Loucy (cell line): ENCODE data around the gene SDK1.

Experiments used
- H2AFZ ChIP-seq: fragments of 200-600 bp; sonication (generic); 2 replicates; pipeline ENCODE4 v1.6.0; 2016; ENCODE audit warnings: antibody characterized with exemption, mild to moderate bottlenecking, low read length, moderate library complexity
- H3F3A ChIP-seq: fragments of 200-600 bp; 2 replicates; pipeline ENCODE4 v1.6.0; 2016; ENCODE audit warnings: antibody characterized with exemption, low read depth, mild to moderate bottlenecking
- H3K27me3 ChIP-seq: fragments of 200-600 bp; sonication (generic); 2 replicates; pipeline ENCODE4 v1.6.1; 2014; ENCODE audit warnings: low read length, mild to moderate bottlenecking; ENCODE audit not compliant: insufficient read depth, poor library complexity, severe bottlenecking
- H3K36me3 ChIP-seq: fragments of 200-600 bp; sonication (generic); 2 replicates; pipeline ENCODE4 v1.6.1; 2016; ENCODE audit warnings: low read length; ENCODE audit not compliant: insufficient read depth
- H3K4me1 ChIP-seq: fragments of 200-600 bp; sonication (generic); 2 replicates; pipeline ENCODE4 v1.5.1; 2014; ENCODE audit warnings: low read length, mild to moderate bottlenecking; ENCODE audit not compliant: insufficient read depth, poor library complexity, severe bottlenecking
- H3K4me2 ChIP-seq: fragments of 200-600 bp; sonication (generic); 2 replicates; pipeline ENCODE4 v1.6.0; 2014; ENCODE audit warnings: antibody characterized with exemption, low read length, low read depth, mild to moderate bottlenecking; ENCODE audit not compliant: poor library complexity, severe bottlenecking
- H3K4me3 ChIP-seq: fragments of 200-600 bp; sonication (generic); 2 replicates; pipeline ENCODE4 v1.5.1; 2014; ENCODE audit warnings: low read length, mild to moderate bottlenecking, mixed read lengths; ENCODE audit not compliant: poor library complexity, severe bottlenecking
- H3K79me2 ChIP-seq: fragments of 200-600 bp; sonication (generic); 2 replicates; pipeline ENCODE4 v1.6.1; 2014; ENCODE audit warnings: low read length; ENCODE audit not compliant: insufficient read depth
- H3K9ac ChIP-seq: fragments of 200-600 bp; sonication (generic); 2 replicates; pipeline ENCODE4 v1.6.0; 2014; ENCODE audit warnings: mild to moderate bottlenecking, low read depth, low read length, moderate library complexity; ENCODE audit not compliant: poor library complexity, severe bottlenecking
- H3K9me2 ChIP-seq: fragments of 200-600 bp; sonication (generic); replicated peaks from 2 replicates; pipeline ENCODE4 v1.6.1; 2016; ENCODE audit warnings: low read depth, low read length, mixed read lengths
- H3K9me3 ChIP-seq: fragments of 200-600 bp; sonication (generic); 2 replicates; pipeline ENCODE4 v1.6.1; 2014; ENCODE audit warnings: mild to moderate bottlenecking, antibody characterized with exemption, low read length, low read depth; ENCODE audit not compliant: insufficient read depth
- H4K20me1 ChIP-seq: fragments of 200-600 bp; sonication (generic); 2 replicates; pipeline ENCODE4 v1.6.0; 2014; ENCODE audit warnings: antibody characterized with exemption, low read length, mild to moderate bottlenecking; ENCODE audit not compliant: insufficient read depth, poor library complexity, severe bottlenecking
- EZH2phosphoT487 ChIP-seq: fragments of 200-600 bp; IDR thresholded peaks from 2 replicates; pipeline ENCODE4 v1.6.1; 2018; ENCODE audit warnings: antibody characterized with exemption, mild to moderate bottlenecking, moderate library complexity, borderline replicate concordance
- TF ChIP-seq, protein P1 (sequence below): fragments of 200-600 bp; sonication (generic); conservative IDR thresholded peaks from 2 replicates; pipeline ENCODE4 v1.5.1; 2014; ENCODE audit warnings: mild to moderate bottlenecking, antibody characterized with exemption, low read length

SDK1 gene

DNA sequence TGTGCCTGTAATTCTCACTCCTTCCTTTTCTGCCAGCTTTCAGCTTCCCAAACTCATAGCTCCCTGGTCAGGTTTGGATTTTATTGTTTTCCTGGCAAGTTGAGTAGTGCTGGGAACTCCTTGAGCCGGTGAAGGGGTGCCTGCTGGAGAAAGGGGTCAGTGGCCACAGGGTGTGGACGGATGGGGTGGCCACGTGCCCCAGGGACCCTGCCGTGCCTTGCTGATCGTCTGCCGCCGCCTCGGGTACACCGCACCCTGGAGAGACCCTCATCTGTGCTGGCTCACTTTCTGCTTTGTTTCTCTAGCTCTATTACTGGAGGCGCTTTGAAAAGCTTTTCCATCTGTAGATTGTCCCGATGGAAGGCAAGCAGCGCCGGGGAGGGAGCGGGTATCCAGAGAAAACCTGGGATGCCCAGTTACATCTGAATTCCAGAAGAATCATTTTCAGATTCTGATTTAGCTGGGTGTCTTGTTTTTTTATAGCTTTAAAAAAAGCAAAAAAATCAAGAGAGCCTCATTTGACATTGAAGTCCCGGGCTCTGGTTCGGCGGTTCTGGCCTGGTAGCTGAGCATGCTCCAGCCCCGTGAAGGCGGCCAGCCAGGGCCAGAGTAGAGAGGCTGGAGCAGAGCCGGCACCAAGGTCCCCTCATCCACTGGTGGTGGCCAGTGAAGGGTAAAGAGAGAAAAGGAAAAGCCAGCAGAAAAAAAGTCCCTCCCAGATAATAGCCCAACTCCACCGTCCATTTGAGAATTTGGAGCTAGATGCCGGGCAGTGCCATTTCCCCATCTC, 870.1 kb downstream of the SDK1 start:
- H3K36me3 ChIP-seq = no peaks in the 10 kb centered on the region

GRCh38 chr7:4172883-4173282, 871.8 kb downstream of the SDK1 start:
- Histone ChIP-seq H2AFZ (no peak overlapping the region), H3K9me3 (peaks cover 12% of the 10 kb centered on the region; the same call in 1 of the 2 replicates), H3K27me3 (no peaks in the 10 kb centered on the region), H3F3A (no peaks in the 10 kb centered on the region), H3K9me2 (no peaks in the 10 kb centered on the region), H3K79me2 (no peaks in the 10 kb centered on the region), H3K4me2 (no peak overlapping the region), H3K4me1 (no peaks in the 10 kb centered on the region), H3K4me3 (no peak overlapping the region), H3K36me3 (no peaks in the 10 kb centered on the region), H4K20me1 (no peaks in the 10 kb centered on the region), H3K9ac (no peak overlapping the region)
- TF ChIP-seq, protein P1, sequence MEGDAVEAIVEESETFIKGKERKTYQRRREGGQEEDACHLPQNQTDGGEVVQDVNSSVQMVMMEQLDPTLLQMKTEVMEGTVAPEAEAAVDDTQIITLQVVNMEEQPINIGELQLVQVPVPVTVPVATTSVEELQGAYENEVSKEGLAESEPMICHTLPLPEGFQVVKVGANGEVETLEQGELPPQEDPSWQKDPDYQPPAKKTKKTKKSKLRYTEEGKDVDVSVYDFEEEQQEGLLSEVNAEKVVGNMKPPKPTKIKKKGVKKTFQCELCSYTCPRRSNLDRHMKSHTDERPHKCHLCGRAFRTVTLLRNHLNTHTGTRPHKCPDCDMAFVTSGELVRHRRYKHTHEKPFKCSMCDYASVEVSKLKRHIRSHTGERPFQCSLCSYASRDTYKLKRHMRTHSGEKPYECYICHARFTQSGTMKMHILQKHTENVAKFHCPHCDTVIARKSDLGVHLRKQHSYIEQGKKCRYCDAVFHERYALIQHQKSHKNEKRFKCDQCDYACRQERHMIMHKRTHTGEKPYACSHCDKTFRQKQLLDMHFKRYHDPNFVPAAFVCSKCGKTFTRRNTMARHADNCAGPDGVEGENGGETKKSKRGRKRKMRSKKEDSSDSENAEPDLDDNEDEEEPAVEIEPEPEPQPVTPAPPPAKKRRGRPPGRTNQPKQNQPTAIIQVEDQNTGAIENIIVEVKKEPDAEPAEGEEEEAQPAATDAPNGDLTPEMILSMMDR = no peak
- TF ChIP-seq EZH2phosphoT487 = no peak

More for the DNA sequence above, 870.1 kb downstream of the SDK1 start:
- TF ChIP-seq, protein P1 = no peak
- no peak for TF ChIP-seq EZH2phosphoT487
- Histone ChIP-seq H3K4me3 (no peak overlapping the region), H2AFZ (no peak overlapping the region), H3K9me2 (no peaks in the 10 kb centered on the region), H3K4me1 (no peaks in the 10 kb centered on the region), H3F3A (no peaks in the 10 kb centered on the region), H3K9ac (no peak overlapping the region), H4K20me1 (no peaks in the 10 kb centered on the region), H3K9me3 (peaks cover 13% of the 10 kb centered on the region; the same call in 1 of the 2 replicates), H3K27me3 (no peaks in the 10 kb centered on the region), H3K4me2 (no peak overlapping the region), H3K79me2 (no peaks in the 10 kb centered on the region)

- no peaks in the 10 kb centered on the region for H3F3A ChIP-seq
- H3K4me1 ChIP-seq = no peaks in the 10 kb centered on the region
- no peak overlapping the region for H3K4me2 ChIP-seq
- no peaks in the 10 kb centered on the region for H3K36me3 ChIP-seq
- H3K79me2 ChIP-seq = no peaks in the 10 kb centered on the region
- H3K9ac ChIP-seq = no peak overlapping the region
- H3K4me3 ChIP-seq = no peak overlapping the region
- H3K9me3 ChIP-seq = peaks cover 10% of the 10 kb centered on the region; the same call in 1 of the 2 replicates
- H2AFZ ChIP-seq = no peak overlapping the region
- no peaks in the 10 kb centered on the region for H3K27me3 ChIP-seq
- TF ChIP-seq, protein P1 = no peak
- TF ChIP-seq EZH2phosphoT487 = no peak
- no peaks in the 10 kb centered on the region for H4K20me1 ChIP-seq
- H3K9me2 ChIP-seq = no peaks in the 10 kb centered on the region
Observed at GRCh38 chr7:4173615-4174014, 872.6 kb downstream of the SDK1 start.
